Measurements from ENCODE around the gene SOX5.

The SOX5 gene

GRCh38 chr12:23611320-23611719 lies 338.1 kb downstream of the SOX5 start:
- no peaks in the 10 kb centered on the region for H3K27me3 ChIP-seq (ENCODE audit: low read depth, low read length)
- H3K4me3 ChIP-seq (ENCODE audit: low read depth in 1 of 2, low read length in 2 of 2): no peak overlapping the region
- H3K4me1 ChIP-seq (ENCODE audit: control insufficient read depth in 1 of 2, insufficient read depth in 2 of 2, low read length in 2 of 2): peaks cover 0 to 4% of the 10 kb centered on the region in 2 donors
- H3K9me3 ChIP-seq (ENCODE audit: control insufficient read depth in 1 of 2, low read length in 2 of 2): no peaks in the 10 kb centered on the region
- no peak overlapping the region for H3K27ac ChIP-seq (ENCODE audit: low read length)
- no peaks in the 10 kb centered on the region for H3K36me3 ChIP-seq (ENCODE audit: control insufficient read depth in 1 of 2, insufficient read depth in 2 of 2, low read length in 2 of 2)

GRCh38 chr12:23600919-23601318 lies 348.6 kb downstream of the SOX5 start:
- Histone ChIP-seq H3K4me3 (ENCODE audit: low read depth in 1 of 2, low read length in 2 of 2) (no peak overlapping the region), H3K27ac (ENCODE audit: low read length) (no peak overlapping the region), H3K27me3 (ENCODE audit: low read depth, low read length) (no peaks in the 10 kb centered on the region), H3K9me3 (ENCODE audit: control insufficient read depth in 1 of 2, low read length in 2 of 2) (peaks cover 4 to 12% of the 10 kb centered on the region in 2 donors), H3K4me1 (ENCODE audit: control insufficient read depth in 1 of 2, insufficient read depth in 2 of 2, low read length in 2 of 2) (no peaks in the 10 kb centered on the region), H3K36me3 (ENCODE audit: control insufficient read depth in 1 of 2, insufficient read depth in 2 of 2, low read length in 2 of 2) (peaks cover 0 to 8% of the 10 kb centered on the region in 2 donors)

GRCh38 chr12:23596568-23596967 lies 352.9 kb downstream of the SOX5 start:
- H3K27me3 ChIP-seq (ENCODE audit: low read depth, low read length): no peaks in the 10 kb centered on the region
- no peaks in the 10 kb centered on the region for H3K4me1 ChIP-seq (ENCODE audit: control insufficient read depth in 1 of 2, insufficient read depth in 2 of 2, low read length in 2 of 2)
- no peak overlapping the region for H3K4me3 ChIP-seq (ENCODE audit: low read depth in 1 of 2, low read length in 2 of 2)
- H3K36me3 ChIP-seq (ENCODE audit: control insufficient read depth in 1 of 2, insufficient read depth in 2 of 2, low read length in 2 of 2): peaks cover 0 to 8% of the 10 kb centered on the region in 2 donors
- no peak overlapping the region for H3K27ac ChIP-seq (ENCODE audit: low read length)
- H3K9me3 ChIP-seq (ENCODE audit: control insufficient read depth in 1 of 2, low read length in 2 of 2): peaks cover 4 to 8% of the 10 kb centered on the region in 2 donors

GRCh38 chr12:23587833-23588559 lies 361.5 kb downstream of the SOX5 start:
- no peak overlapping the region for H3K27ac ChIP-seq (ENCODE audit: low read length)
- no peaks in the 10 kb centered on the region for H3K36me3 ChIP-seq (ENCODE audit: control insufficient read depth in 1 of 2, insufficient read depth in 2 of 2, low read length in 2 of 2)
- no peaks in the 10 kb centered on the region for H3K27me3 ChIP-seq (ENCODE audit: low read depth, low read length)
- H3K4me1 ChIP-seq (ENCODE audit: control insufficient read depth in 1 of 2, insufficient read depth in 2 of 2, low read length in 2 of 2): no peaks in the 10 kb centered on the region
- H3K4me3 ChIP-seq (ENCODE audit: low read depth in 1 of 2, low read length in 2 of 2): no peak overlapping the region
- H3K9me3 ChIP-seq (ENCODE audit: control insufficient read depth in 1 of 2, low read length in 2 of 2): no peaks in the 10 kb centered on the region

- Histone ChIP-seq H3K4me1 (ENCODE audit: control insufficient read depth in 1 of 2, insufficient read depth in 2 of 2, low read length in 2 of 2) (no peaks in the 10 kb centered on the region), H3K27me3 (ENCODE audit: low read depth, low read length) (no peaks in the 10 kb centered on the region), H3K4me3 (ENCODE audit: low read depth in 1 of 2, low read length in 2 of 2) (no peak overlapping the region), H3K36me3 (ENCODE audit: control insufficient read depth in 1 of 2, insufficient read depth in 2 of 2, low read length in 2 of 2) (no peaks in the 10 kb centered on the region), H3K27ac (ENCODE audit: low read length) (no peak overlapping the region), H3K9me3 (ENCODE audit: control insufficient read depth in 1 of 2, low read length in 2 of 2) (no peaks in the 10 kb centered on the region)
These were observed 363.7 kb downstream of the SOX5 start for GRCh38 chr12:23585782-23586163.

- Histone ChIP-seq H3K27ac (ENCODE audit: low read length) (no peak overlapping the region), H3K9me3 (ENCODE audit: control insufficient read depth in 1 of 2, low read length in 2 of 2) (no peaks in the 10 kb centered on the region), H3K27me3 (ENCODE audit: low read depth, low read length) (no peaks in the 10 kb centered on the region), H3K4me1 (ENCODE audit: control insufficient read depth in 1 of 2, insufficient read depth in 2 of 2, low read length in 2 of 2) (no peaks in the 10 kb centered on the region), H3K36me3 (ENCODE audit: control insufficient read depth in 1 of 2, insufficient read depth in 2 of 2, low read length in 2 of 2) (no peaks in the 10 kb centered on the region), H3K4me3 (ENCODE audit: low read depth in 1 of 2, low read length in 2 of 2) (no peak overlapping the region)
These were observed 364.2 kb downstream of the SOX5 start for GRCh38 chr12:23585156-23585781.

GRCh38 chr12:23581913-23582312 lies 367.6 kb downstream of the SOX5 start:
- Histone ChIP-seq H3K27me3 (ENCODE audit: low read depth, low read length) (no peaks in the 10 kb centered on the region), H3K36me3 (ENCODE audit: control insufficient read depth in 1 of 2, insufficient read depth in 2 of 2, low read length in 2 of 2) (no peaks in the 10 kb centered on the region), H3K4me1 (ENCODE audit: control insufficient read depth in 1 of 2, insufficient read depth in 2 of 2, low read length in 2 of 2) (no peaks in the 10 kb centered on the region), H3K27ac (ENCODE audit: low read length) (no peak overlapping the region), H3K9me3 (ENCODE audit: control insufficient read depth in 1 of 2, low read length in 2 of 2) (no peaks in the 10 kb centered on the region), H3K4me3 (ENCODE audit: low read depth in 1 of 2, low read length in 2 of 2) (no peak overlapping the region)

GRCh38 chr12:23579257-23579656 lies 370.2 kb downstream of the SOX5 start:
- Histone ChIP-seq H3K9me3 (ENCODE audit: control insufficient read depth in 1 of 2, low read length in 2 of 2) (no peaks in the 10 kb centered on the region), H3K27me3 (ENCODE audit: low read depth, low read length) (no peaks in the 10 kb centered on the region), H3K27ac (ENCODE audit: low read length) (no peak overlapping the region), H3K4me3 (ENCODE audit: low read depth in 1 of 2, low read length in 2 of 2) (no peak overlapping the region), H3K36me3 (ENCODE audit: control insufficient read depth in 1 of 2, insufficient read depth in 2 of 2, low read length in 2 of 2) (no peaks in the 10 kb centered on the region), H3K4me1 (ENCODE audit: control insufficient read depth in 1 of 2, insufficient read depth in 2 of 2, low read length in 2 of 2) (no peaks in the 10 kb centered on the region)

- H3K4me1 ChIP-seq (ENCODE audit: control insufficient read depth in 1 of 2, insufficient read depth in 2 of 2, low read length in 2 of 2): no peaks in the 10 kb centered on the region
- no peak overlapping the region for H3K4me3 ChIP-seq (ENCODE audit: low read depth in 1 of 2, low read length in 2 of 2)
- no peaks in the 10 kb centered on the region for H3K9me3 ChIP-seq (ENCODE audit: control insufficient read depth in 1 of 2, low read length in 2 of 2)
- H3K27me3 ChIP-seq (ENCODE audit: low read depth, low read length): no peaks in the 10 kb centered on the region
- H3K27ac ChIP-seq (ENCODE audit: low read length): no peak overlapping the region
- no peaks in the 10 kb centered on the region for H3K36me3 ChIP-seq (ENCODE audit: control insufficient read depth in 1 of 2, insufficient read depth in 2 of 2, low read length in 2 of 2)
These were observed 373.1 kb downstream of the SOX5 start for GRCh38 chr12:23576372-23576771.

- no peak overlapping the region for H3K27ac ChIP-seq (ENCODE audit: low read length)
- no peaks in the 10 kb centered on the region for H3K9me3 ChIP-seq (ENCODE audit: control insufficient read depth in 1 of 2, low read length in 2 of 2)
- H3K4me3 ChIP-seq (ENCODE audit: low read depth in 1 of 2, low read length in 2 of 2): no peak overlapping the region
- no peaks in the 10 kb centered on the region for H3K27me3 ChIP-seq (ENCODE audit: low read depth, low read length)
- no peaks in the 10 kb centered on the region for H3K4me1 ChIP-seq (ENCODE audit: control insufficient read depth in 1 of 2, insufficient read depth in 2 of 2, low read length in 2 of 2)
- no peaks in the 10 kb centered on the region for H3K36me3 ChIP-seq (ENCODE audit: control insufficient read depth in 1 of 2, insufficient read depth in 2 of 2, low read length in 2 of 2)
These were observed 380.1 kb downstream of the SOX5 start for GRCh38 chr12:23569356-23569755.

- Histone ChIP-seq H3K36me3 (ENCODE audit: control insufficient read depth in 1 of 2, insufficient read depth in 2 of 2, low read length in 2 of 2) (no peaks in the 10 kb centered on the region), H3K27me3 (ENCODE audit: low read depth, low read length) (no peaks in the 10 kb centered on the region), H3K27ac (ENCODE audit: low read length) (no peak overlapping the region), H3K4me3 (ENCODE audit: low read depth in 1 of 2, low read length in 2 of 2) (no peak overlapping the region), H3K9me3 (ENCODE audit: control insufficient read depth in 1 of 2, low read length in 2 of 2) (no peaks in the 10 kb centered on the region), H3K4me1 (ENCODE audit: control insufficient read depth in 1 of 2, insufficient read depth in 2 of 2, low read length in 2 of 2) (no peaks in the 10 kb centered on the region)
These were observed 383.3 kb downstream of the SOX5 start for GRCh38 chr12:23566133-23566532.

Measured in muscle layer of duodenum (tissue), 2 donors.